ENCODE data around the gene FAM193A.

GRCh38 chr4:2536193-2537010, at the start of gene FAM193A:
- TF ChIP-seq REST (IDR thresholded peaks at IDR 0.05; ENCODE audit: insufficient read depth in 1 of 2, low read depth in 2 of 2, low read length in 2 of 2) (0 out of 4 replicates have a peak, but pooled peaks of 1 of the 2 experiments have one; percentile 13), POLR2AphosphoS5 (IDR thresholded peaks at IDR 0.05; ENCODE audit: low read depth, low read length) (no peak; the same call in 1 of the 2 replicates), TAF1 (IDR thresholded peaks at IDR 0.05; ENCODE audit: borderline replicate concordance, insufficient read depth, low read length) (peak; percentile 65; the same call in 1 of the 2 replicates), FOXP2 (optimal IDR thresholded peaks at IDR 0.05; ENCODE audit: borderline replicate concordance, extremely low read depth, extremely low read length, insufficient read depth) (peak; percentile 72)
